C4-2B (cell line): Measurements from ENCODE around the gene PRADC1.

Source experiments
- CTCF ChIP-seq: fragments of 450-650 bp; conservative IDR thresholded peaks from 2 replicates; pipeline ENCODE4 v1.5.1; 2017; ENCODE audit warnings: mild to moderate bottlenecking
- ZFX ChIP-seq: fragments of 450-650 bp; IDR thresholded peaks from 2 replicates; pipeline ENCODE4 v1.6.1; 2017

DNA sequence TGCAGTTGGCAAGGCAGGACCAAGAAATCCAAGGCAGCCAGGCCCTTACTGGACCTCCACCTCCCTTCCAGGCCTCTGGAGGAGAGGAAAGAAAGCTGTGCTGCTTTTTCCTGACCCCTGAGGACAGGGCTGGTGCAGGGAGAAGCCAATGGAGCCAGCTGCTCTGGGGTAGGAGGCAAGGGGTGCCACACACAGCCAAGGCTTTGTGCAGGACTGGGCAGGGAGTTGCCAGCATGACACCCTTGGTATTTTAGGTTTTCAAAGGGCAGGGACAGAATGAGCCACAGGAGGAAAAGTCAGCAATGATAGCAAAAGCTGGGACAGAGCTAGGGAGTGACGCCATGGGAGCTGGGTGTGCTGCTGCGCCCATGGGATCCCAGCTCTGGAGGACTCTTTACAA, 24.0 kb upstream of the PRADC1 start:
- no peak for TF ChIP-seq CTCF
- TF ChIP-seq ZFX, result no peak
